ENCODE data around the gene TGM3.

The TGM3 gene

GRCh38 chr20:2287504-2287903, 8.3 kb upstream of the TGM3 start:
- CTCF ChIA-PET = interaction anchor here (1.4 to 1.7 kb wide), 2 partner anchors 22 to 50 kb away, joined by 3 to 4 read pairs; no protein-coding TSS in a partner anchor
- DNase-seq (ENCODE audit: low read depth, low spot score) = no peak
- POLR2A ChIA-PET = no interaction called here
- TF ChIP-seq, protein P1, sequence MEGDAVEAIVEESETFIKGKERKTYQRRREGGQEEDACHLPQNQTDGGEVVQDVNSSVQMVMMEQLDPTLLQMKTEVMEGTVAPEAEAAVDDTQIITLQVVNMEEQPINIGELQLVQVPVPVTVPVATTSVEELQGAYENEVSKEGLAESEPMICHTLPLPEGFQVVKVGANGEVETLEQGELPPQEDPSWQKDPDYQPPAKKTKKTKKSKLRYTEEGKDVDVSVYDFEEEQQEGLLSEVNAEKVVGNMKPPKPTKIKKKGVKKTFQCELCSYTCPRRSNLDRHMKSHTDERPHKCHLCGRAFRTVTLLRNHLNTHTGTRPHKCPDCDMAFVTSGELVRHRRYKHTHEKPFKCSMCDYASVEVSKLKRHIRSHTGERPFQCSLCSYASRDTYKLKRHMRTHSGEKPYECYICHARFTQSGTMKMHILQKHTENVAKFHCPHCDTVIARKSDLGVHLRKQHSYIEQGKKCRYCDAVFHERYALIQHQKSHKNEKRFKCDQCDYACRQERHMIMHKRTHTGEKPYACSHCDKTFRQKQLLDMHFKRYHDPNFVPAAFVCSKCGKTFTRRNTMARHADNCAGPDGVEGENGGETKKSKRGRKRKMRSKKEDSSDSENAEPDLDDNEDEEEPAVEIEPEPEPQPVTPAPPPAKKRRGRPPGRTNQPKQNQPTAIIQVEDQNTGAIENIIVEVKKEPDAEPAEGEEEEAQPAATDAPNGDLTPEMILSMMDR (IDR thresholded peaks at IDR 0.05; ENCODE audit: insufficient read depth, low read length, missing control alignments) = no peak
- no peak overlapping the region for H3K4me3 ChIP-seq (ENCODE audit: low read depth, low read length)

DNA sequence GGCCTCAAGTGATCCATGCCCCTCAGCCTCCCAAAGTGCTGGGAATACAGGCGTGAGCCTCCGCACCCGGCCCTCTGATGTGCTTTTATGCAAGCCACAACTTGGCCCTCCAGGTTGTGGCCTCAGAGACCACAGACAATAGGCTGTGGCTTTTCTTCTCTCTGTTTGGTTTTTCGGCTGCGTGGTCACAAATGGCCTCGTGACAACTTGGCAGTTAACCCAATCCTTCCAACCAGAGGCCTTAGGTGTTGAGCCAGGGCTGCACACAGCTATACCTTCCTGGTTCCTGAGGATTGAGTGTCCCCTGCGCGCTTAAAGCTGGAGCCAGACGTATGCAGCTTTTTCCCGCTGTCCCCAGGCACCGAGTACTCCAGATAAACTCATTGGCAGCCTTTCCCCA, 6.3 kb upstream of the TGM3 start:
- ChIA-PET POLR2A (no interaction called here), CTCF (no interaction called here)
- H3K4me3 ChIP-seq (ENCODE audit: low read depth, low read length) = no peak overlapping the region
- DNase-seq (ENCODE audit: low read depth, low spot score) = no peak
- TF ChIP-seq, protein P1 (IDR thresholded peaks at IDR 0.05; ENCODE audit: insufficient read depth, low read length, missing control alignments) = no peak

GRCh38 chr20:2290486-2290885, 5.3 kb upstream of the TGM3 start:
- DNase-seq (ENCODE audit: low read depth, low spot score) = no peak
- no peak overlapping the region for H3K4me3 ChIP-seq (ENCODE audit: low read depth, low read length)
- TF ChIP-seq, protein P1 (IDR thresholded peaks at IDR 0.05; ENCODE audit: insufficient read depth, low read length, missing control alignments) = no peak
- ChIA-PET POLR2A (no interaction called here), CTCF (no interaction called here)

GRCh38 chr20:2292416-2293110, 3.2 kb upstream of the TGM3 start:
- TF ChIP-seq, protein P1 (IDR thresholded peaks at IDR 0.05; ENCODE audit: insufficient read depth, low read length, missing control alignments) = no peak

DNA sequence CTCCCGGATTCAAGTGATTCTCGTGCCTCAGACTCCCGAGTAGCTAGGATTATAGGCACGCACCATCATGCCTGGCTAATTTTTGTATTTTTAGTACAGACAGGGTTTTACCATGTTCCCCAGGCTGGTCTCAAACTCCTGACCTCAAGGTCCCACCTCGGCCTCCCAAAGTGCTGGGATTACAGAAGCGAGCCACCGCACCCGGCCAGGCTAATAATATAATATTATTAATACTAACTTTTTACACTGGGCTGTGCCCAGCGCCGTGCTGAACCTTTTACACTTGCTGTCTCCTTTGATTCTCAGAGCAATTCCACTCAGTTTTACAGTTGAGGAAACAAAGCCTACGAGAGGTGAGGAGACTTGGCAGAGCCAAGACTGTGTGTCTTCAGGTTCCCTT, 2.3 kb upstream of the TGM3 start:
- POLR2A ChIA-PET = no interaction called here

More at GRCh38 chr20:2292416-2293110, 3.2 kb upstream of the TGM3 start:
- no peak overlapping the region for H3K4me3 ChIP-seq (ENCODE audit: low read depth, low read length)
- CTCF ChIA-PET = interaction anchor here (1.7 kb wide), 1 partner anchor 85 kb away, joined by 3 read pairs; no protein-coding TSS in a partner anchor
- DNase-seq (ENCODE audit: low read depth, low spot score) = no peak
- POLR2A ChIA-PET = no interaction called here

DNA sequence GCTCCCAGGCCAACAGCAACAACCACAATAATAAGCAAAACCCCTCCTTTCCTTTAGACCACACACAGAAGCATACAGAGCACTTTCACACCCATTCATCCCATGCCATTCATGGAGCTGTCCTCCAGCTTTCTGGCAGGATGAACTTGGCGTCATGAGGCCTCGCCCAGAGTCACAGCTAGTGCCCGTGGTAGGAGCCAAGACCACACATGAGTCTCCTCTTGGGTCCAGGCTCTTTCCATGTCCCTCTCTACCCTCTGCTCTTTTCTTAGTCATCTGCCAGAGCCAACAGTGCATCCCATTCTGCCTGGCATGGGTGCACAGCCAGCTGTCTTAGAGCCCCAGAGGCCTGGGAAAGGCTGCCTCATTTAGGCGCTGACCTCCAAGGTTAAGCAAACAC, 1.8 kb upstream of the TGM3 start:
- POLR2A ChIA-PET = no interaction called here
- H3K4me3 ChIP-seq (ENCODE audit: low read depth, low read length) = no peak overlapping the region
- CTCF ChIA-PET = no interaction called here
- no peak for DNase-seq (ENCODE audit: low read depth, low spot score)
- TF ChIP-seq, protein P1 (IDR thresholded peaks at IDR 0.05; ENCODE audit: insufficient read depth, low read length, missing control alignments) = no peak

More for the DNA sequence above, 2.3 kb upstream of the TGM3 start:
- H3K4me3 ChIP-seq (ENCODE audit: low read depth, low read length) = no peak overlapping the region
- DNase-seq (ENCODE audit: low read depth, low spot score) = no peak
- CTCF ChIA-PET = no interaction called here
- TF ChIP-seq, protein P1 (IDR thresholded peaks at IDR 0.05; ENCODE audit: insufficient read depth, low read length, missing control alignments) = no peak

Measured in AG04449 (cell line).